ENCODE results near the gene RERE.
"Not testable (repeated sequence)": the region's sequence is repeated elsewhere in the genome, so short reads cannot be mapped to it uniquely, and the experiment has no call there.

Gene RERE

GRCh38 chr1:8384088-8384487, 433.4 kb downstream of the RERE start:
- TF ChIP-seq CTCF (IDR thresholded peaks at IDR 0.05; ENCODE audit: control insufficient read depth, extremely low read depth, insufficient read depth) = no peak
- DNase-seq (ENCODE audit: low read depth) = no peak

GRCh38 chr1:8382608-8383505, 434.6 kb downstream of the RERE start:
- no peak for TF ChIP-seq CTCF (IDR thresholded peaks at IDR 0.05; ENCODE audit: control insufficient read depth, extremely low read depth, insufficient read depth)
- H3K4me3 ChIP-seq (ENCODE audit: low read depth, low read length) = no peak overlapping the region
- DNase-seq (ENCODE audit: low read depth) = no peak

More at GRCh38 chr1:8384088-8384487, 433.4 kb downstream of the RERE start:
- H3K4me3 ChIP-seq (ENCODE audit: low read depth, low read length) = no peak overlapping the region

GRCh38 chr1:8382051-8382505, 435.4 kb downstream of the RERE start:
- TF ChIP-seq CTCF (IDR thresholded peaks at IDR 0.05; ENCODE audit: control insufficient read depth, extremely low read depth, insufficient read depth) = no peak
- H3K4me3 ChIP-seq (ENCODE audit: low read depth, low read length) = no peak overlapping the region
- no peak for DNase-seq (ENCODE audit: low read depth)

- no peak for DNase-seq (ENCODE audit: low read depth)
- no peak overlapping the region for H3K4me3 ChIP-seq (ENCODE audit: low read depth, low read length)
- no peak for TF ChIP-seq CTCF (IDR thresholded peaks at IDR 0.05; ENCODE audit: control insufficient read depth, extremely low read depth, insufficient read depth)
Observed at GRCh38 chr1:8381618-8382017, 435.8 kb downstream of the RERE start.

- not testable (repeated sequence) for H3K4me3 ChIP-seq (ENCODE audit: low read depth, low read length); DNase-seq (ENCODE audit: low read depth)
Observed at GRCh38 chr1:8380310-8380709, 437.1 kb downstream of the RERE start.

- TF ChIP-seq CTCF (IDR thresholded peaks at IDR 0.05; ENCODE audit: control insufficient read depth, extremely low read depth, insufficient read depth) = no peak
Observed at GRCh38 chr1:8379513-8380186, 437.8 kb downstream of the RERE start.

GRCh38 chr1:8378981-8379470, 438.4 kb downstream of the RERE start:
- DNase-seq (ENCODE audit: low read depth) = no peak
- no peak overlapping the region for H3K4me3 ChIP-seq (ENCODE audit: low read depth, low read length)
- no peak for TF ChIP-seq CTCF (IDR thresholded peaks at IDR 0.05; ENCODE audit: control insufficient read depth, extremely low read depth, insufficient read depth)

More at GRCh38 chr1:8379513-8380186, 437.8 kb downstream of the RERE start:
- DNase-seq (ENCODE audit: low read depth) = no peak
- H3K4me3 ChIP-seq (ENCODE audit: low read depth, low read length) = no peak overlapping the region
